ENCODE data around the gene LRRC3C. TPM values are rescaled to one million over a fixed set of nuclear protein-coding genes. Genes with fewer than 3 reads are reported as not detected.

LRRC3C gene
- total RNA-seq, result not detected in 2 replicates

GRCh38 chr17:39927101-39927928 is at the start of gene LRRC3C, which contains the start of gene ORMDL3:
Gene LRRC3C, plus strand, starts transcription at chr17:39927732. Its CDS starts 13,792 bp downstream, at chr17:39941524.
Gene ORMDL3, minus strand, starts transcription at chr17:39927601. Its CDS starts 3,398 bp downstream, at chr17:39924203.

GRCh38 chr17:39962642-39963220 is 35.2 kb downstream of the LRRC3C start, which contains the start of gene GSDMA:
Gene GSDMA, plus strand, starts transcription at chr17:39963004. Its CDS starts 2,684 bp downstream, at chr17:39965688.

GRCh38 chr17:39980351-39981206 is 53.0 kb downstream of the LRRC3C start, which contains the start of gene PSMD3:
Gene PSMD3, plus strand, starts transcription at chr17:39980807. Its CDS starts 164 bp downstream, at chr17:39980971.

Other genes with a start within 250 kb of the LRRC3C start
- gene PGAP3, start 239.7 kb upstream of the LRRC3C start, total RNA-seq, result 10.4 and 14.2 TPM in 2 replicates
- 40.1 and 47.0 TPM in 2 replicates for gene ERBB2, start 227.7 kb upstream of the LRRC3C start, total RNA-seq
- gene MIEN1, start 197.2 kb upstream of the LRRC3C start, total RNA-seq, result 81.0 and 83.1 TPM in 2 replicates
- 0.53 and 4.9 TPM in 2 replicates for gene GRB7, start 189.8 kb upstream of the LRRC3C start, total RNA-seq
- not detected in 2 replicates for gene IKZF3, start 63.4 kb upstream of the LRRC3C start, total RNA-seq
- gene ZPBP2, start 59.5 kb upstream of the LRRC3C start, total RNA-seq, result not detected in 2 replicates
- 0.58 and 1.4 TPM in 2 replicates for gene GSDMB, start 9.1 kb upstream of the LRRC3C start, total RNA-seq
- 40.4 and 45.8 TPM in 2 replicates for gene ORMDL3, start 131 bp upstream of the LRRC3C start, total RNA-seq
- gene GSDMA, start 35.3 kb downstream of the LRRC3C start, total RNA-seq, result not detected in 2 replicates
- gene PSMD3, start 53.1 kb downstream of the LRRC3C start, total RNA-seq, result 191 and 226 TPM in 2 replicates
- 0.18 and 1.7 TPM in 2 replicates for gene CSF3, start 87.7 kb downstream of the LRRC3C start, total RNA-seq
- 97.7 and 99.8 TPM in 2 replicates for gene MED24, start 126.7 kb downstream of the LRRC3C start, total RNA-seq
- gene THRA, start 135.2 kb downstream of the LRRC3C start, total RNA-seq, result 23.6 and 33.7 TPM in 2 replicates
- gene NR1D1, start 172.9 kb downstream of the LRRC3C start, total RNA-seq, result 4.9 and 5.8 TPM in 2 replicates
- gene MSL1, start 194.2 kb downstream of the LRRC3C start, total RNA-seq, result 35.5 and 50.3 TPM in 2 replicates
- 26.2 and 26.4 TPM in 2 replicates for gene CASC3, start 212.8 kb downstream of the LRRC3C start, total RNA-seq
- 10.3 and 13.5 TPM in 2 replicates for gene RAPGEFL1, start 249.7 kb downstream of the LRRC3C start, total RNA-seq

Data from myometrial cell (primary cell).